AG10803 (cell line): ENCODE results near the gene RUFY1.

ENCODE experiments used
- DNase-seq: peaks from one replicate; pipeline ENCODE4 v3.0.0; 2010; ENCODE audit warnings: low read depth
- H3K4me3 ChIP-seq: 2 replicates; pipeline ENCODE4 v1.5.1; 2011; ENCODE audit warnings: mild to moderate bottlenecking, low read length, control low read depth
- CTCF ChIP-seq: conservative IDR thresholded peaks from 2 replicates; pipeline ENCODE4 v1.5.1; 2011; ENCODE audit warnings: mild to moderate bottlenecking, low read length, control low read depth, inconsistent platforms

The RUFY1 gene

GRCh38 chr5:179599100-179599499 is 48.7 kb downstream of the RUFY1 start:
- no peak for DNase-seq
- no peak for TF ChIP-seq CTCF
- H3K4me3 ChIP-seq: no peak overlapping the region

GRCh38 chr5:179599566-179599965 is 49.2 kb downstream of the RUFY1 start:
- TF ChIP-seq CTCF: no peak
- DNase-seq: no peak
- no peak overlapping the region for H3K4me3 ChIP-seq

GRCh38 chr5:179599973-179600372 is 49.6 kb downstream of the RUFY1 start:
- no peak overlapping the region for H3K4me3 ChIP-seq
- no peak for DNase-seq

GRCh38 chr5:179601871-179602625 is 51.7 kb downstream of the RUFY1 start:
- DNase-seq: no peak
- H3K4me3 ChIP-seq: no peak overlapping the region
- TF ChIP-seq CTCF: no peak

More at GRCh38 chr5:179599973-179600372, 49.6 kb downstream of the RUFY1 start:
- no peak for TF ChIP-seq CTCF

GRCh38 chr5:179603308-179603707 is 53.0 kb downstream of the RUFY1 start:
- no peak for TF ChIP-seq CTCF
- no peak overlapping the region for H3K4me3 ChIP-seq
- DNase-seq: no peak

GRCh38 chr5:179605026-179605833 is 54.9 kb downstream of the RUFY1 start:
- no peak for TF ChIP-seq CTCF
- H3K4me3 ChIP-seq: no peak overlapping the region
- DNase-seq: peak; percentile 50
